HG03039 (cell line): ENCODE measurements around the gene LIF.
"Not testable (repeated sequence)": the region's sequence is repeated elsewhere in the genome, so short reads cannot be mapped to it uniquely, and the experiment has no call there.

Source experiments
- ATAC-seq: cut with Tn5 transposase; IDR thresholded peaks from one replicate; pipeline ENCODE4 v1.9.1; 2021; ENCODE audit warnings: mild to moderate bottlenecking, moderate library complexity; ENCODE audit not compliant: unreplicated experiment

Gene LIF

DNA sequence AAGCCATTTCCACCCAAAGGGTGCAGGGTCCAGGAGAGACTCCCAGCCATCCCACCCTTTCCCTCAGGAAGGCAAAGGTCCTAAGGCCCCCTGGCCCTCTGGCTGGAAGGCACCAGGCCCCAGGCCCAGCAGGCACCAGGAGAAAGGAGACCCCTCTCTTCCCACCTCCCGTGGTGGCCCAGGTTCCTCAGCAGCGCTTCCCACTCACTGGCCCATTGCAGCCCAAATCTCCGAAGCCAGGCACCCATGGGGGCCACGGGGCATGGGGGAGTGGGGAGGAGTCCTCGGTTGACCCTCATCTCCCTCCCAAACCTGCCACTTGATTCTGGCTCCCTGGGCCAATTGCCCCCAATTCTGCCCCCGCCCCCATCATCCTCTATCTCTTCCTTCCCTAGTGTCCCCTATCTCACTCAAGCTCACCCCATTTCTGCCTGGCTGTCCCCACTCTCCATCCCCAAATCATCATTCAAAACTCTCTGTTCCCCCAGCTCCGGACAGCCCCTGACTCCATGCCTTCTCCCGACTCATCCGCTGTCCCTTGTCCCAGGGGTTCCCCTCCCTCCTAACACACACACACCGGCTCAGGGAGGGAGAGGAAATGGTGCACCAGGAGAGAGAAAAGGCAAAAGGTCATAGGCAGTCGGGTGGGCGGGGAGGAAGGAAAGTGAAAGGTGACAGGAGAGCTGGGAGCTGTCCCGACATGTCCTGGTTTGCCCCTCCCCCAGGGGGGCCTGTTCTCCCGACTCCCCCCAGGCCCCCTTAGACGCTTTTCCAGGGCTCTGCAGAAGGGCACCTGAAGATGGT, 1.2 kb downstream of the LIF start:
- ATAC-seq: no peak

DNA sequence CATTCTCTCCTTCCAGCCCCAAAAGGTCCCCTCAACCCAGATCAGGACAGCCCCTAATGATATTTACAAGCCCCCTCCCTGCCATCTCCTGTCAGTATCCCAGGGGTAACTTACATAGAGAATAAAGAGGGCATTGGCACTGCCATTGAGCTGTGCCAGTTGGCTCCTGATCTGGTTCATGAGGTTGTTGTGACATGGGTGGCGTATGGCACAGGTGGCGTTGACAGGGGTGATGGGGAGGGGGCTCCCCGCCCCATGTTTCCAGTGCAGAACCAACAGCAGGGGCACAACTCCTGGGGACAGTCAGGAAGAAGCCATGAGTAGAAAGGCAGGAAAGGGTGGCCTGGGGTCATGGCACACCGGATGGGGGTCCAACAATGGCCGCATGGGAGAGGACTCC, 1.9 kb downstream of the LIF start:
- no peak for ATAC-seq

DNA sequence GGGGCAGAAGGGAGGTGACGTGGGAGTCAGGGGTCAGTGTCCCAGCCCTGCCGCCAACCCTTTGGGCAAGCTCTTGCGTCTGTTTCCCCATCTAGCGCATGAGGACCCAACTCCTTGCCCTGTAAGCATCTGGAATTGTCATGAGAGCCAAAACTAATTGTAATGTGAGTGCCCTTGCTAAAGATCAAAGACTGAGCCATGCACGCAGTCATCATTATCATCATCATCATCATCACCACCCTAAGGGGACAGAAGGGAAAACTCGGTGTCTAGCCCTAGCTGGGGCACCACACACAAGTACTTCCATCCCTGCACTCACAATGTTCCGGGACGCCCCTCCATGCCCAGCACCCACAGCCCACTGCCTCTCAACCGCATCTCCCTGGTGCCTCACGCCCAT, 2.5 kb downstream of the LIF start:
- no peak for ATAC-seq

- no peak for ATAC-seq
Measured at GRCh38 chr22:30243661-30244060, 2.9 kb downstream of the LIF start.

GRCh38 chr22:30241576-30242371, 4.8 kb downstream of the LIF start:
- no peak for ATAC-seq

GRCh38 chr22:30240541-30241417, 5.8 kb downstream of the LIF start:
- ATAC-seq: no peak

DNA sequence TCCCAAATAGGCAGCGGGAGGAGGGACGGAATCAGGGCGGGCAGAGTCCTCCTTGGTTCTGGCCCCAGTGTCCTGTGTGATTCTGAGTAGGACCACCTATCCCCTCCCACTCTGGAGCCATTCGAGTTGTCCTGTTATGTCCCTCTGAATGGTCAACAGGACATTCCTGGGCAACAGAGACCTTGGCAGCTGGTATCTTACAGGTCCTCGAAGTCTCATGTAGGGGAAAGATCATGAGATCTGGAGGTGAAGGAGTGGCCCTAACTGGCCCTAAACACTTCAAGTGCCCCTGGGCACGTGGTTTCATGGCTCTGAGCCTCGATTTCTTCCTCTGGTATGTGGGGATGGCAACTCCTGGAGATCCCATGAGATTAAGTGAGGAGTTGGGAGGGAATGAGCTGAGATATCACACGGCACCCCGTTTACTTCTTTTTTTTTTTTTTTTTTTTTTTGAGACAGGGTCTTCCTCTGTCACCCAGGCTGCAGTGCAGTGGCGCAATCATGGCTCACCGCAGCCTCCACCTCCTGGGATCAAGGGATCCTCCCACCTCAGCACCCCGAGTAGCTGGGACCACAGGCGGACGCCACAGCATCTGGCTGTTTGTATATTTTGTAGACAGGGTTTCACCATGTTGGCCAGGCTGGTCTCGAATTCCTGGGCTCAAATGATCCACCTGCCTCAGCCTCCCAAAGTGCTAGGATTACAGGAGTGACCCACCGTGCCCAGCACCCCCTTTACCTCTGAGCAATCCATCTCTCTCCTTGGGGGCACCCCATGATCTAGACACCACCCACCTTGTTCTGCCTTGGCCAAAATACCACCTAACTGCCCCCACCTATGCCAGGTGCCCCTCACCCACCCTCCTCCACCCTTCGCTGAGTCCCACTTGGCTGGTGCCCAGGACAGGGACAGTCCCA, 6.8 kb downstream of the LIF start:
- ATAC-seq: no peak

- no peak for ATAC-seq
Measured at GRCh38 chr22:30238661-30239487, 7.7 kb downstream of the LIF start.

- ATAC-seq: no peak
Measured at GRCh38 chr22:30238136-30238535, 8.4 kb downstream of the LIF start.

DNA sequence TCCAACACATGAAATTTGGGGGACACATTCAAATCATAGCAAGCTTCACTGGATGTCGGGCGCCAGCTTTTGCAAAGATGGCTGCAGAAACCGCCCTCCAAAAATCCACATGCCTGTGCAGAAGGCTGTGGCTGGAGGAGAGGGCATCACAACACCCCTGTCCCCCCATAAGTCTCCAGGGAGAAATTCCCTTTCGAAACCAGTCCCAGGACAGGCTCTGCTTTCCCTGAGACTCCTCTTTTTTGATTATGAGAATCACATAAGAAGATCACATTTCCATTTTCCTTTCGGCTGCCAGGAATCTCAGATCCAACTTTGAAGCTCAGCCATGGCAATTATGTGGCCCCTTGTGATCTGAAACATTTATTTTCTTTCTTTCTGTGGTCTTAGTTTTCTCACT, 9.7 kb downstream of the LIF start:
- no peak for ATAC-seq

DNA sequence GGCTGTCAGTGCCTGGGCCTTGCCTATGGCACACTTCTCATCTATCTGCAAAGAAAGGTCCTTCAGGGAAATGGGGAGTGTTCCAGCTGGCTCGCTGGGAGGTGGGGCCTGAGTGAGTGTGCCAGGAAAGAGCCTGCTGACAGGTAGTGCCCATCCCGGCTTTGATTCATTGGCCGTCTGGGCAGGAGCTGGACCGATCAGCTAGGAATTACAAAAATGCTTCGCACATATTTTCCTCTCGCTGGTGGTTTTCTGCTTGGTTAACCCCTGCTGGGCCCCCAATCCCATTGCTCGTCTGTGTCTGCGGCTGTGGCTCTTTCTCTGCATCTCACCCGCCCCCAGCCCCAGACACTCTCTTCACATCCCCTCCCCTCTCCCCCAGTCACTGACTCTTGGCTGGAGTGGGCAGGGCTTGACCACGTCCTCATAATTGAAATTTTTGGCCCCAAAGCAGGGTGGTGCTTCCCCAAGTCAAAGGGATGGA, 10.8 kb downstream of the LIF start:
- ATAC-seq: no peak

DNA sequence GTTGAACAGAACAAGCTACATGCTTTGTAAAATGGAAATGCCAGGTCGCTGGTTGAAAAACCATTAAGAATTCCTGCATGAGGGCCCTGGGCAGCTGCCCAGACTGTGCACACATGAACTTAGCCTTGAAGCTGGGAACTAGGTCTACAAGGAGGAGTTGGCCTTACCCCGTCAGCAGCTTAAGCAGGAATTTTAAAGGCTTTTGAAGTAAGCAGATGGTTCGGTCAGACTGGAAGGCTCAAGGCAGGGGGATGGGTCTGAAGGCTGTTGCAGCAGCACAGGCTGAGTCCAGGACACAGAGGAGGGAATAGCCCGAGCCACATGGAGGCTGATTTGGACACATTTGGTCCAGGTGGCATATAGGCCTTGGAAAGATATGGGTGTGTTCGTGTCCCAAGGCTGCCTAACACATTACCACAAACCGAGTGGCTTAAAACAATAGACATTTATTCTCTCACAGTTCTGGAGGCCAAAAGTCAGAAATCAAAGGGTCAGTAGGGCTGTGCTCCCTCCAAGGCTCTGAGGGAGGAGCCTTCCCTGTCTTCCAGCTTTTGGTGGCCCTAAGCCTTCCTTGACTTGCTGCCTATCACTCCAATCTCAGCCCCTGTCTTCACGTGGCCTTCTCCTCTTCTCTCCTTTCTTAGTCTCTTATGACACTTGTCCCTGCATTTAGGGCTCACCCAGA, 11.6 kb downstream of the LIF start:
- ATAC-seq: no peak

- ATAC-seq: not testable (repeated sequence)
Measured at GRCh38 chr22:30234325-30234724, 12.2 kb downstream of the LIF start.

- no peak for ATAC-seq
Measured at GRCh38 chr22:30233582-30233981, 13.0 kb downstream of the LIF start.

DNA sequence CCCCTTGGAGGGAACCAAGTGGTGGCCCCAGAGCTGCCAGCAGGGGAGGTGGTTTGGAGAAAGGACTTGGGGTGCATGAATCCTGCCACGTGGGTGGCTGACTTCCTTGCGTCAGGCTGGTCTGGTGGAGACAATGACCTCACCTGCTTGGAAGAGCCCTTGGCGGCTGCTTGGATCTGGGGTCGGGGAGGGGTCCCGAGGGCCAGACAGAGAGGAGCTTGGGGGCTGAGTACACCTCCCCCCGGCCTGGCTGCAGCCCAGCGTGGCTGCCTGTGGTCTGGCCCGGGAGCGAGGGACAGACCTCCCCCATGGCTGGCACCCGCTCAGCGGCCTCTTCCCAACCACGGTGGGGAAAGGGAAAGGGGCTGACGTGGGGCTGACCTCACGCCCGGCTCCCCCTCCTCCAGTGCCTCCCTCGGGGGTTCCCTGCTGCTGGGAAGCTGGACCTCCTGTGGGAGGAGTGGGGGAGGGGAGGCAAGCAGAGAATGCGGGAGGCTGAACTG, 13.8 kb downstream of the LIF start:
- ATAC-seq: no peak

DNA sequence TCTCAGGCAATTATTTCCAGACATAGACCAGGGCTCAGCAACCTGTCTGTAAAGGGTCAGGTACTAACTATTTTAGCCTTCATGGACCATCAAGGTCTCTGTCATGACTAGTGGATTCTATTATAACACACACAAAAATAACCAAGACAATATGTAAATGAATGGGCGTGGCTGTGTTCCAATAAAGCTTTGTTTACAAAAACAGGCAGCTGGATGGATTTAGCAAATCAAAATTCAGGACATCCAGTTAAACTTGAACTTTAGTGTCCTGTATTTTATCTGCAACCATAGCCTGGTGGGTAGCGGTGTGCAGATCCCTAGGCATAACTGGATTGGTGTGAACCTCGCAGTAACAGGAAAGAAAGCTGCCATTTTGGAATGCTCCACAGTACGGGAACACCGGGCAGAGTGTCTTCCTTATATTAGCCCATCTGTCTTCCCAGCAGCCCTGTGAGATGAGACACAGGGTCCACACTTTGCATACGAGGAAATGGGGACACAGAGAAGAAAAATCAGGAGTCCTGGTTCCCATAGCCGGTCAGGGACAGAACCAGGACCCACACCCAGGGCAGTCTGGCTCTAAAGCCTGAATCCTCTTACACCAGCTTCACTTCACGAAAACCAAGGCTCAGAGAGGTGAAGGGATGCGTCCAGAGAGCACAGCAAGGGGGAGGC, 15.6 kb downstream of the LIF start:
- no peak for ATAC-seq

DNA sequence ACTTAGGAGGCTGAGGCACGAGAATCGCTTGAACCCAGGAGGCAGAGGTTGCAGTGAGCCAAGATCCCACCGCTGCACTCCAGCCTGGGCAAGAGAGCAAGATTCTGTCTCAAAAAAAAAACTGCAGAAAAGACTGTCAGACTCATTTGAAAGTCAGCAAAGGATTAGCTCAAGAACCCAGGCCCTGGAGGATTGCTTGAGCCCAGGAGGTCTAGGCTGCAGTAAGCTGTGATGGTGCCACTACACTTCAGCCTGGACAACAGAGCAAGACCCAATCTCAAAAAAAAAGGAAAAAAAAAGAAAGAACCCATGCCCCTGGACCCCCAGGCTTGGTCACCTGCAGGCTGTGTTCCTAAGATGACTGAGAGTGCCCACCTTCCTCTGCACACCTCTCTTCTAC, 16.2 kb downstream of the LIF start:
- ATAC-seq: no peak
